Measurements from ENCODE around the gene NR5A1.

DNA sequence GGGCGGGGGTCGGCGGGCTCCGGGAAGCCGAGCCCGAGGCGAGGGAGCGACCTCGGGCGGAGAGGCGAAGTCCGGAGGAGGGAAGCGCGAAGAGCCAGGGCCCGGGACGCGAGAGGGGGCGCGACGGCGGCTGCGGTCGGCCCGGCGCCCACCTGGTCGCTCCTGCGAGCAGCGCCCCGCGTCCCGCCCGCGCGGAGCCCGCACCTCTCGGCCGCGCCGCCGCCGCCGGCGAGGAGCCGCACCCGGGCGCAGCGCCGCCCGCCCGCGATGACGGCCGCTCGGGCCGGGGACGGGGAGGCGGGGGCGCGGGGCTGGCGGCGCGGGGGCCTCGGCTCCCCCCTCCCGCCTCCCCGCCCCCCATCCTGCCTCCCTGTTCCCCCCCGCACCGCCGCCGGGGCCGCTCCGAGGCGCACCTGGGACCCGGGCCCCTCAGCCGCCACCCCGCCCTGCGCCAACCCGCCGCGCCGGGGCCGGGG is 2.6 kb downstream of the NR5A1 start:
- TF ChIP-seq EZH2 (IDR thresholded peaks at IDR 0.05), result no peak
- no peak for TF ChIP-seq POLR2AphosphoS5 (IDR thresholded peaks at IDR 0.05; ENCODE audit: borderline replicate concordance, low read depth, low read length)
- no peak for TF ChIP-seq FOXP2 (optimal IDR thresholded peaks at IDR 0.05; ENCODE audit: control extremely low read depth, extremely low read length, insufficient read depth)

All from SK-N-MC (cell line).